ENCODE measurements around the gene SAT1.

DNA sequence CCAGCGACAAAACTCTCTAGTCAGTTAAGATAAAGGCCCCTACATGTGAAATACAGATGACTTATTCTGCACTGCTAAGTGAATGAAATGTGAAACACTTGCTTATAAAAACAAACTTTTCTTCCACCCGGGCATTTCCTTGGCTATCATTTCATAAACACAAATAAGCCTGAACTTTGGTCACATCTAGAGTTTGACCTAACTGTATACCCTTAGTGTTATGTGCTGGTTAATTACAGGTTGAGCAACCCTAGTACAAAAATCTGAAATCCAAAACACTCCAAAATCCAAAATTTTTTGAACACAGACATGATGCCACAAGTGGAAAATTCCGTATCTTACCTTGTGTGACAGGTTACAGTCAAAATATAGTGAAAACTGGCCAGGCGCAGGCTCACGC is 45.9 kb downstream of the SAT1 start:
- TF ChIP-seq POLR2A (IDR thresholded peaks at IDR 0.05): no peak
- TF ChIP-seq, protein P1, sequence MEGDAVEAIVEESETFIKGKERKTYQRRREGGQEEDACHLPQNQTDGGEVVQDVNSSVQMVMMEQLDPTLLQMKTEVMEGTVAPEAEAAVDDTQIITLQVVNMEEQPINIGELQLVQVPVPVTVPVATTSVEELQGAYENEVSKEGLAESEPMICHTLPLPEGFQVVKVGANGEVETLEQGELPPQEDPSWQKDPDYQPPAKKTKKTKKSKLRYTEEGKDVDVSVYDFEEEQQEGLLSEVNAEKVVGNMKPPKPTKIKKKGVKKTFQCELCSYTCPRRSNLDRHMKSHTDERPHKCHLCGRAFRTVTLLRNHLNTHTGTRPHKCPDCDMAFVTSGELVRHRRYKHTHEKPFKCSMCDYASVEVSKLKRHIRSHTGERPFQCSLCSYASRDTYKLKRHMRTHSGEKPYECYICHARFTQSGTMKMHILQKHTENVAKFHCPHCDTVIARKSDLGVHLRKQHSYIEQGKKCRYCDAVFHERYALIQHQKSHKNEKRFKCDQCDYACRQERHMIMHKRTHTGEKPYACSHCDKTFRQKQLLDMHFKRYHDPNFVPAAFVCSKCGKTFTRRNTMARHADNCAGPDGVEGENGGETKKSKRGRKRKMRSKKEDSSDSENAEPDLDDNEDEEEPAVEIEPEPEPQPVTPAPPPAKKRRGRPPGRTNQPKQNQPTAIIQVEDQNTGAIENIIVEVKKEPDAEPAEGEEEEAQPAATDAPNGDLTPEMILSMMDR (IDR thresholded peaks at IDR 0.05): no peak
